ENCODE data around the gene RACGAP1.

The RACGAP1 gene

GRCh38 chr12:49984476-49985359, 40.6 kb downstream of the RACGAP1 start:
- DNase-seq = no peak

- peak; percentile 62 for DNase-seq
These were observed 41.4 kb downstream of the RACGAP1 start for GRCh38 chr12:49983892-49984291.

- DNase-seq = peak; percentile 10
These were observed 42.8 kb downstream of the RACGAP1 start for GRCh38 chr12:49982246-49983087.

GRCh38 chr12:49980501-49981349, 44.6 kb downstream of the RACGAP1 start:
- DNase-seq = no peak

GRCh38 chr12:49979791-49980190, 45.5 kb downstream of the RACGAP1 start:
- DNase-seq = no peak

GRCh38 chr12:49979016-49979586, 46.2 kb downstream of the RACGAP1 start:
- DNase-seq = no peak

GRCh38 chr12:49978125-49978524, 47.2 kb downstream of the RACGAP1 start:
- no peak for DNase-seq

- DNase-seq = no peak
These were observed 48.7 kb downstream of the RACGAP1 start for GRCh38 chr12:49976557-49976956.

- DNase-seq = no peak
These were observed 50.0 kb downstream of the RACGAP1 start for GRCh38 chr12:49975318-49975761.

GRCh38 chr12:49974677-49975317, 50.5 kb downstream of the RACGAP1 start:
- no peak for DNase-seq

- DNase-seq = no peak
These were observed 51.0 kb downstream of the RACGAP1 start for GRCh38 chr12:49974231-49974675.

GRCh38 chr12:49973361-49973830, 51.9 kb downstream of the RACGAP1 start:
- DNase-seq = no peak

GRCh38 chr12:49972641-49973360, 52.5 kb downstream of the RACGAP1 start, which contains the start of gene AQP6:
Gene AQP6 (plus strand): TSS chr12:49972947. CDS start chr12:49973174, 227 bp downstream.
- DNase-seq = no peak

GRCh38 chr12:49972129-49972528, 53.2 kb downstream of the RACGAP1 start:
- DNase-seq = no peak

GRCh38 chr12:49971141-49971540, 54.2 kb downstream of the RACGAP1 start:
- DNase-seq = no peak

GRCh38 chr12:49970658-49971057, 54.6 kb downstream of the RACGAP1 start:
- DNase-seq = no peak

GRCh38 chr12:49969651-49970429, 55.5 kb downstream of the RACGAP1 start:
- DNase-seq = no peak

- DNase-seq = no peak
These were observed 56.3 kb downstream of the RACGAP1 start for GRCh38 chr12:49969027-49969426.

GRCh38 chr12:49968471-49968870, 56.8 kb downstream of the RACGAP1 start:
- DNase-seq = no peak

GRCh38 chr12:49967777-49968250, 57.5 kb downstream of the RACGAP1 start:
- DNase-seq = no peak

Data from hematopoietic multipotent progenitor cell treated with erythropoietin and hydrocortisone succinate and interleukin-3 and kit ligand, for 8 days (in vitro differentiated cells).